Renal pelvis (tissue), 4 donors: ENCODE measurements around the gene HK1. TPM values are rescaled to one million over a fixed set of nuclear protein-coding genes. Genes with fewer than 3 reads are reported as not detected.
"Not testable (repeated sequence)": the region's sequence is repeated elsewhere in the genome, so short reads cannot be mapped to it uniquely, and the experiment has no call there.

Experiments used
- DNase-seq: peaks from one replicate; pipeline ENCODE4 v3.0.0-alpha.2; 2013
- polyA plus RNA-seq, 3 donors: library from polyadenylated mRNA; unstranded; fragments of 120-200 nt; gene quantifications; one replicate each; pipeline ENCODE4 v1.2.1, GENCODE V29; 2013; ENCODE audit not compliant: insufficient read length in 3 of 3

HK1 gene
- polyA plus RNA-seq, 3 donors = 48.5 to 56.6 (median 51.2) TPM

- DNase-seq = not testable (repeated sequence)
Measured at GRCh38 chr10:69325637-69326523, 47.6 kb downstream of the HK1 start.

- no peak for DNase-seq
Measured at GRCh38 chr10:69326692-69327091, 48.4 kb downstream of the HK1 start.

- DNase-seq = peak; percentile 54
Measured at GRCh38 chr10:69327463-69328379, 49.4 kb downstream of the HK1 start.

- DNase-seq = no peak
Measured at GRCh38 chr10:69328380-69328735, 50.1 kb downstream of the HK1 start.

- not testable (repeated sequence) for DNase-seq
Measured at GRCh38 chr10:69328888-69329287, 50.6 kb downstream of the HK1 start.

- DNase-seq = no peak
Measured at GRCh38 chr10:69329721-69330178, 51.5 kb downstream of the HK1 start.

GRCh38 chr10:69331161-69331560 lies 52.9 kb downstream of the HK1 start:
- no peak for DNase-seq

- no peak for DNase-seq
Measured at GRCh38 chr10:69332278-69333010, 54.1 kb downstream of the HK1 start.

GRCh38 chr10:69333205-69333604 lies 54.9 kb downstream of the HK1 start:
- peak; percentile 52 for DNase-seq

GRCh38 chr10:69333865-69334301 lies 55.6 kb downstream of the HK1 start:
- DNase-seq = not testable (repeated sequence)

GRCh38 chr10:69334302-69335062 lies 56.2 kb downstream of the HK1 start:
- DNase-seq = no peak

- no peak for DNase-seq
Measured at GRCh38 chr10:69335063-69335587, 56.8 kb downstream of the HK1 start.

- no peak for DNase-seq
Measured at GRCh38 chr10:69335613-69336012, 57.3 kb downstream of the HK1 start.

GRCh38 chr10:69336952-69337295 lies 58.6 kb downstream of the HK1 start:
- DNase-seq = no peak

GRCh38 chr10:69337296-69338132 lies 59.2 kb downstream of the HK1 start:
- DNase-seq = peak; percentile 43

GRCh38 chr10:69338133-69338456 lies 59.8 kb downstream of the HK1 start:
- no peak for DNase-seq

- DNase-seq = no peak
Measured at GRCh38 chr10:69338547-69339450, 60.5 kb downstream of the HK1 start.

- DNase-seq = no peak
Measured at GRCh38 chr10:69340695-69341094, 62.4 kb downstream of the HK1 start.

- DNase-seq = no peak
Measured at GRCh38 chr10:69343905-69344304, 65.6 kb downstream of the HK1 start.
